ENCODE data around the gene KAT6B.

KAT6B gene

GRCh38 chr10:74957285-74957961, 131.0 kb downstream of the KAT6B start:
- no peak for DNase-seq

GRCh38 chr10:74958316-74958715, 131.9 kb downstream of the KAT6B start:
- no peak for DNase-seq

- DNase-seq: no peak
Observed at GRCh38 chr10:74960670-74961069, 134.3 kb downstream of the KAT6B start.

GRCh38 chr10:74962517-74962916, 136.1 kb downstream of the KAT6B start:
- no peak for DNase-seq

- no peak for DNase-seq
Observed at GRCh38 chr10:74963549-74963948, 137.1 kb downstream of the KAT6B start.

GRCh38 chr10:74967911-74968666, 141.7 kb downstream of the KAT6B start:
- DNase-seq: peak; percentile 43

- no peak for DNase-seq
Observed at GRCh38 chr10:74968667-74969061, 142.3 kb downstream of the KAT6B start.

- no peak for DNase-seq
Observed at GRCh38 chr10:74969093-74969492, 142.7 kb downstream of the KAT6B start.

GRCh38 chr10:74969530-74969929, 143.1 kb downstream of the KAT6B start:
- DNase-seq: no peak

- no peak for DNase-seq
Observed at GRCh38 chr10:74973741-74974392, 147.5 kb downstream of the KAT6B start.

GRCh38 chr10:74975758-74976157, 149.4 kb downstream of the KAT6B start:
- no peak for DNase-seq

GRCh38 chr10:74976565-74976964, 150.2 kb downstream of the KAT6B start:
- DNase-seq: no peak

GRCh38 chr10:74977072-74977471, 150.7 kb downstream of the KAT6B start:
- no peak for DNase-seq

- no peak for DNase-seq
Observed at GRCh38 chr10:74977913-74978847, 151.8 kb downstream of the KAT6B start.

GRCh38 chr10:74981831-74982633, 155.6 kb downstream of the KAT6B start:
- DNase-seq: no peak

- DNase-seq: no peak
Observed at GRCh38 chr10:74982634-74982982, 156.2 kb downstream of the KAT6B start.

- DNase-seq: no peak
Observed at GRCh38 chr10:74983383-74983782, 157.0 kb downstream of the KAT6B start.

GRCh38 chr10:74987339-74988053, 161.1 kb downstream of the KAT6B start:
- no peak for DNase-seq

GRCh38 chr10:74988054-74988775, 161.8 kb downstream of the KAT6B start:
- no peak for DNase-seq

- DNase-seq: peak; percentile 66
Observed at GRCh38 chr10:74988832-74989561, 162.6 kb downstream of the KAT6B start.

Measured in NCI-H2029 treated with DMSO at 0.1 percent for 48 hours (cell line).